AG09309 (cell line): Measurements from ENCODE around the gene CCDC90B.
"Not testable (repeated sequence)": the region's sequence is repeated elsewhere in the genome, so short reads cannot be mapped to it uniquely, and the experiment has no call there.

Experiments used
- DNase-seq: peaks from one replicate; pipeline ENCODE4 v3.0.0-alpha.2; 2010; ENCODE audit warnings: low read depth
- H3K4me3 ChIP-seq: 2 replicates; pipeline ENCODE4 v1.5.1; 2011; ENCODE audit warnings: mild to moderate bottlenecking, low read depth, low read length, moderate library complexity; ENCODE audit not compliant: control insufficient read depth
- TF ChIP-seq, protein P1 (sequence below): IDR thresholded peaks from 2 replicates; pipeline ENCODE4 v1.5.1; 2011; ENCODE audit warnings: mild to moderate bottlenecking, low read depth, low read length, inconsistent platforms; ENCODE audit not compliant: insufficient read depth, control insufficient read depth; ENCODE audit errors: missing control alignments

Gene CCDC90B

GRCh38 chr11:83272627-83273026 is 13.5 kb downstream of the CCDC90B start:
- no peak overlapping the region for H3K4me3 ChIP-seq
- TF ChIP-seq, protein P1, sequence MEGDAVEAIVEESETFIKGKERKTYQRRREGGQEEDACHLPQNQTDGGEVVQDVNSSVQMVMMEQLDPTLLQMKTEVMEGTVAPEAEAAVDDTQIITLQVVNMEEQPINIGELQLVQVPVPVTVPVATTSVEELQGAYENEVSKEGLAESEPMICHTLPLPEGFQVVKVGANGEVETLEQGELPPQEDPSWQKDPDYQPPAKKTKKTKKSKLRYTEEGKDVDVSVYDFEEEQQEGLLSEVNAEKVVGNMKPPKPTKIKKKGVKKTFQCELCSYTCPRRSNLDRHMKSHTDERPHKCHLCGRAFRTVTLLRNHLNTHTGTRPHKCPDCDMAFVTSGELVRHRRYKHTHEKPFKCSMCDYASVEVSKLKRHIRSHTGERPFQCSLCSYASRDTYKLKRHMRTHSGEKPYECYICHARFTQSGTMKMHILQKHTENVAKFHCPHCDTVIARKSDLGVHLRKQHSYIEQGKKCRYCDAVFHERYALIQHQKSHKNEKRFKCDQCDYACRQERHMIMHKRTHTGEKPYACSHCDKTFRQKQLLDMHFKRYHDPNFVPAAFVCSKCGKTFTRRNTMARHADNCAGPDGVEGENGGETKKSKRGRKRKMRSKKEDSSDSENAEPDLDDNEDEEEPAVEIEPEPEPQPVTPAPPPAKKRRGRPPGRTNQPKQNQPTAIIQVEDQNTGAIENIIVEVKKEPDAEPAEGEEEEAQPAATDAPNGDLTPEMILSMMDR: no peak
- no peak for DNase-seq

- H3K4me3 ChIP-seq, DNase-seq: not testable (repeated sequence)
These were observed 14.4 kb downstream of the CCDC90B start for GRCh38 chr11:83271734-83272133.

DNA sequence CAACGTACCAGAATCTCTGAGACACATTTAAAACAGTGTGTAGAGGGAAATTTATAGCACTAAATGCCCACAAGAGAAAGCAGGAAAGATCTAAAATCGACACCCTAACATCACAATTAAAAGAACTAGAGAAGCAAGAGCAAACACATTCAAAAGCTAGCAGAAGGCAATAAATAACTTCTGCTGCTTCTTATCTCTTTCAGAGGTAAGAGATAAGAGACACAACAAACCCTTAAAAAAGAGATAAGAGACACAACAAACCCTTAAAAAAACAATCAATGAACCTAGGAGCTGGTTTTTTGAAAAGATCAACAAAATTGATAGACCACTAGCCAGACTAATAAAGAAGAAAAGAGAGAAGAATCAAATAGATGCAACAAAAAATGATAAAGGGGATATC is 17.1 kb downstream of the CCDC90B start:
- H3K4me3 ChIP-seq: not testable (repeated sequence)

DNA sequence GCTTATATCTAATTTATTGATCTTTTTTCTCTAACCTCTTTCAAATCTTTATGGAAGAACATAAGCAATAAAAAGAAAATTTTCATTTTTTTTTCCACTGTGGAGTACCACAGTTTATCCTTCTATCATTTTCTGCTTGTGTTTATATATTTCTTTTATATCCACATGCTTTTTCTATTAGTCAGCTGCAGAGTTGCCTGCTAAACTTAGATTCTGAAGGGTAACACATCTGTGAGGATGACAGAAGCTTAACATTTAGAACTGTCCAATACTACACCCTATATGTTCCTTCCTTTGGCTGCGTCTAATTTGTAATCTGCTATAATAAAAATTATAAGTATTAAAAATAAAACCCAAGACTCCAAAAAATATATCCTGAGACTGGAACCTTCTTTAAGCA is 20.8 kb downstream of the CCDC90B start:
- TF ChIP-seq, protein P1: no peak
- DNase-seq: no peak
- H3K4me3 ChIP-seq: no peak overlapping the region

More for the DNA sequence above, 17.1 kb downstream of the CCDC90B start:
- not testable (repeated sequence) for DNase-seq

DNA sequence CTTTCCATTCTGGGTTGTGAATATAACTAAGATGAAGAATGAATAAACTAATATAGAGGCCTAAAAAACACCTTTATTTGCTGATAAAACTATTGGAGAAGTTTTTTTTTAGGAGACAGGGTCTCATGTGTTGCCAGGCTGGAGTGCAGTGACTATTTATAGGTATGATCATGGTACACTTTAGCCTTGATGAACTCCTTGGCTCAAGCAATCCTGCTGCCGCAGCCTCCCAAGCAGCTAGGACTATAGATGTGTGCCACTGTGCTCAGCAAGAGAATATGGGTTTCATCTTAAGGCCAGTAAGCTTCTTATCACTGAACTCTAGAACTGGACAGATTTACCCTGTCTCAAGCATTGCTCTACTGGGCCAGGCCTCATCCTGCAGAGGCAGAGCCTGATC is 26.6 kb downstream of the CCDC90B start:
- TF ChIP-seq, protein P1: no peak
- DNase-seq: no peak
- H3K4me3 ChIP-seq: no peak overlapping the region

GRCh38 chr11:83257761-83258168 is 28.4 kb downstream of the CCDC90B start:
- peak; percentile 88 for DNase-seq
- no peak overlapping the region for H3K4me3 ChIP-seq
- TF ChIP-seq, protein P1: no peak

DNA sequence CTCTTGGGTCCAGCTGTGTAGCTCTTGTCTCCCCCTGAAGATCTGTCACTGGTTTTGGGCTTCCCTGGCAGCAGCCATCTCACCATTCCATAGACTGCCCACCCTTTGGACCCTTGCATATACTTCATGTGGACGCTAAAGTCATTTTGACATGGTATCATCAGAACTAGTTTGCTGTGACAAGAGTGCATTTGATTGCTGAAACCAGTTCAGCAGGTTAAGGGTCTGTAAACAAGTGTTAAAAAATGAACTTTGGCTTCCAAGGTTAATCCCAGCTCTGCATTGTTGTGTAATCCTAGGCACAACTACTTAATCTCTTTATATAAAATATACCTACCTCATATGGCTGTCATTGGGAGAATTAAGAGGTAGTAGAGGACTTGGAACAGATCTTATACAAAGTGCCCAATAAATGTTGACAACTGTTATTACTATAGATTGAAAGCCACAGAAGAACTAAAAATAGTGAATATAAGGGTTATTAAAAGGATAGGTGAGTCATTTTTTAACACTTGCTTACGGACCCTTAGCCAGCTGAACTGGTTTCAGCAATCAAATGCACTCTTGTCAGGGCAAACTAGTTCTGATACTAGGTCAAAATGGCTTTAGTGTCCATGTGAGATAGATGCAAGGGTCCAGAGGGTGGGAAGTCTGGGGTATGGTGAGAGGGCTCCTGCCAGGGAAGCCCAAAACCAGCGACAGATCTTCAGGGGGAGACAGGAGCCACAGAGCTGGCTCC is 29.4 kb downstream of the CCDC90B start:
- TF ChIP-seq, protein P1: no peak
- DNase-seq: no peak
- no peak overlapping the region for H3K4me3 ChIP-seq

DNA sequence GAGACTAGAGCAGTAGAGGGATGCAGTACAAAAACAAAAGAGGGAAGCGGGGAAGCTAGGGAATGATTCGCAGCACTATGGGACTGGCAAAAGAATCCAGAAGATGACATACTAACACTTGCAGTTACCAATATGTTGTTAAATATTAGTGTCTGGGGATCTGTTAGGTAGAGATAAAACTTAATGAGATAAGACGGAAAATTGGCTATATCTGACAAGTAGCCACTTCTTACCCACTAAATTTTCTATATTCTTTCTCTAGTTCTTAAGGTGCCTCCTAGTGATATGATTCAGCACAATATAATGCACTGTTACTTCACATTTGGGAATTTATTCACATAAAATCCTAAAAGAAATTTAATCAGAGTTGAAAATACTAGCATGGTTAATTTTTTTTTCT is 30.8 kb downstream of the CCDC90B start:
- no peak for DNase-seq
- H3K4me3 ChIP-seq: no peak overlapping the region
- TF ChIP-seq, protein P1: no peak
